GM23338 (cell line): Measurements from ENCODE around the gene SHROOM2. TPM values are rescaled to one million over a fixed set of nuclear protein-coding genes. Genes with fewer than 3 reads are reported as not detected.

ENCODE experiments used
- ATAC-seq: fragments of 200-7000 bp; cut with Tn5 transposase; 3 replicates; pipeline ENCODE4 v1.9.1; 2020
- DNase-seq: peaks from one replicate; pipeline ENCODE4 v3.0.0-alpha.2; 2015; ENCODE audit warnings: low spot score
- H2AFZ ChIP-seq: fragments of 200-600 bp; sonication (generic); 2 replicates; pipeline ENCODE4 v1.8.0; 2016; ENCODE audit warnings: antibody characterized with exemption, mild to moderate bottlenecking, moderate library complexity
- H3F3A ChIP-seq: fragments of 200-600 bp; sonication (generic); replicated peaks from 2 replicates; pipeline ENCODE4 v1.8.0; 2017; ENCODE audit warnings: antibody characterized with exemption, mixed run types, low read depth
- H3K27ac ChIP-seq: fragments of 200-600 bp; sonication (generic); 2 replicates; pipeline ENCODE4 v1.6.1; 2016; ENCODE audit warnings: low read depth
- H3K27me3 ChIP-seq: fragments of 200-600 bp; sonication (generic); 2 replicates; pipeline ENCODE4 v1.8.0; 2016; ENCODE audit warnings: mild to moderate bottlenecking, mixed run types, moderate library complexity; ENCODE audit not compliant: insufficient read depth
- H3K36me3 ChIP-seq: fragments of 200-600 bp; sonication (generic); 2 replicates; pipeline ENCODE4 v1.8.0; 2016; ENCODE audit warnings: mild to moderate bottlenecking; ENCODE audit not compliant: insufficient read depth
- H3K4me1 ChIP-seq: fragments of 200-600 bp; sonication (generic); 2 replicates; pipeline ENCODE4 v1.8.0; 2016; ENCODE audit warnings: mild to moderate bottlenecking, moderate library complexity; ENCODE audit not compliant: insufficient read depth
- H3K4me2 ChIP-seq: fragments of 200-600 bp; sonication (generic); 2 replicates; pipeline ENCODE4 v1.7.1; 2017; ENCODE audit warnings: mixed run types
- H3K4me3 ChIP-seq: fragments of 200-600 bp; sonication (generic); 2 replicates; pipeline ENCODE4 v1.6.1; 2016; ENCODE audit warnings: mixed run types
- H3K79me2 ChIP-seq: fragments of 200-600 bp; sonication (generic); replicated peaks from 2 replicates; pipeline ENCODE4 v1.8.0; 2017; ENCODE audit warnings: mild to moderate bottlenecking; ENCODE audit not compliant: insufficient read depth
- H3K9me2 ChIP-seq: fragments of 200-600 bp; sonication (generic); 2 replicates; pipeline ENCODE4 v1.8.0; 2017; ENCODE audit not compliant: insufficient read depth
- H4K20me1 ChIP-seq: fragments of 200-600 bp; sonication (generic); replicated peaks from 2 replicates; pipeline ENCODE4 v1.8.0; 2017; ENCODE audit warnings: mild to moderate bottlenecking; ENCODE audit not compliant: insufficient read depth
- H3K27ac Mint-ChIP-seq: 2 replicates; pipeline ENCODE4 v1.8.0; 2020; ENCODE audit warnings: inconsistent platforms, mild to moderate bottlenecking, moderate library complexity, mixed read lengths
- H3K27me3 Mint-ChIP-seq: 3 replicates; pipeline ENCODE4 v1.8.0; 2022; ENCODE audit warnings: low read depth, mild to moderate bottlenecking, moderate library complexity, mixed read lengths, inconsistent platforms; ENCODE audit not compliant: insufficient read depth, poor library complexity
- H3K36me3 Mint-ChIP-seq: 3 replicates; pipeline ENCODE4 v1.8.0; 2021; ENCODE audit warnings: low read depth, mild to moderate bottlenecking, inconsistent platforms, moderate library complexity, mixed read lengths
- H3K4me1 Mint-ChIP-seq: 3 replicates; pipeline ENCODE4 v1.8.0; 2020; ENCODE audit warnings: mild to moderate bottlenecking, inconsistent platforms, mixed read lengths
- H3K4me3 Mint-ChIP-seq: 3 replicates; pipeline ENCODE4 v1.8.0; 2021; ENCODE audit warnings: moderate library complexity, mild to moderate bottlenecking, inconsistent platforms, mixed read lengths
- H3K9me3 Mint-ChIP-seq: 3 replicates; pipeline ENCODE4 v1.8.0; 2020; ENCODE audit warnings: moderate library complexity, mild to moderate bottlenecking, inconsistent platforms, mixed read lengths
- CREB1 ChIP-seq: fragments of 250-450 bp; sonication (Bioruptor Pico); IDR thresholded peaks from 2 replicates; pipeline ENCODE4 v1.5.0; 2020; ENCODE audit warnings: low read depth, mild to moderate bottlenecking, moderate library complexity
- EZH2 ChIP-seq: fragments of 200-600 bp; sonication (generic); IDR thresholded peaks from one replicate; pipeline ENCODE4 v1.8.0; 2017; ENCODE audit warnings: antibody characterized with exemption, mild to moderate bottlenecking, low read depth; ENCODE audit not compliant: unreplicated experiment
- EZH2phosphoT487 ChIP-seq: fragments of 200-600 bp; sonication (generic); IDR thresholded peaks from one replicate; pipeline ENCODE4 v1.8.1; 2018; ENCODE audit warnings: antibody characterized with exemption; ENCODE audit not compliant: unreplicated experiment
- JUNB ChIP-seq: IDR thresholded peaks from one replicate; pipeline ENCODE4 v1.6.1; 2016; ENCODE audit warnings: antibody characterized with exemption; ENCODE audit not compliant: unreplicated experiment
- NANOG ChIP-seq: IDR thresholded peaks from 2 replicates; pipeline ENCODE4 v1.6.1; 2016; ENCODE audit warnings: antibody characterized with exemption, borderline replicate concordance
- POLR2AphosphoS5 ChIP-seq: IDR thresholded peaks from 2 replicates; pipeline ENCODE4 v1.6.1; 2016; ENCODE audit warnings: antibody characterized with exemption, low read depth
- STAT1 ChIP-seq: IDR thresholded peaks from one replicate; pipeline ENCODE4 v1.6.1; 2016; ENCODE audit warnings: antibody characterized with exemption; ENCODE audit not compliant: unreplicated experiment
- ZNF114 ChIP-seq: fragments of 250-450 bp; sonication (Bioruptor Pico); IDR thresholded peaks from 2 replicates; pipeline ENCODE4 v1.5.0; 2020; ENCODE audit warnings: mild to moderate bottlenecking, moderate library complexity
- ZNF331 ChIP-seq: fragments of 250-450 bp; sonication (Bioruptor Pico); IDR thresholded peaks from 2 replicates; pipeline ENCODE4 v1.5.0; 2020; ENCODE audit warnings: low read depth, mild to moderate bottlenecking, moderate library complexity
- polyA plus RNA-seq: library from polyadenylated mRNA; unstranded; fragments of >200 nt; fragmentation: Nextera tagmentation; extraction: Ambion mirVana; gene quantifications from 2 replicates; pipeline ENCODE4 v1.2.1, GENCODE V29; 2016
- total RNA-seq: library from RNA; depleted of rRNA; stranded (reverse); fragments of >200 nt; shearing (Covaris generic); gene quantifications from 2 replicates; pipeline ENCODE4 v1.2.3, GENCODE V29; 2014
- TF ChIP-seq, protein P1 (sequence below): fragments of 250-450 bp; sonication (Bioruptor Pico); IDR thresholded peaks from 2 replicates; pipeline ENCODE4 v1.5.0; 2020; ENCODE audit warnings: mild to moderate bottlenecking, moderate library complexity
- TF ChIP-seq, protein P2 (sequence below): IDR thresholded peaks from one replicate; pipeline ENCODE4 v1.6.1; 2018; ENCODE audit warnings: antibody characterized with exemption; ENCODE audit not compliant: unreplicated experiment
- TF ChIP-seq, protein P3 (sequence below), 2 experiments: fragments of 200-600 bp in 1 of 2; sonication (generic) in 1 of 2; conservative IDR thresholded peaks; 2 replicates each; pipeline versions ENCODE4 v1.5.1 to v1.6.1; 2016 to 2017; ENCODE audit warnings: antibody characterized with exemption in 2 of 2, low read depth in 2 of 2, mild to moderate bottlenecking in 2 of 2, moderate library complexity in 1 of 2
- TF ChIP-seq, protein P4 (sequence below): IDR thresholded peaks from 2 replicates; pipeline ENCODE4 v1.6.1; 2016; ENCODE audit warnings: antibody characterized with exemption

Gene SHROOM2
- total and polyA plus RNA-seq, 2 experiments from 2014 or later, result 3.5 to 15.8 TPM

DNA sequence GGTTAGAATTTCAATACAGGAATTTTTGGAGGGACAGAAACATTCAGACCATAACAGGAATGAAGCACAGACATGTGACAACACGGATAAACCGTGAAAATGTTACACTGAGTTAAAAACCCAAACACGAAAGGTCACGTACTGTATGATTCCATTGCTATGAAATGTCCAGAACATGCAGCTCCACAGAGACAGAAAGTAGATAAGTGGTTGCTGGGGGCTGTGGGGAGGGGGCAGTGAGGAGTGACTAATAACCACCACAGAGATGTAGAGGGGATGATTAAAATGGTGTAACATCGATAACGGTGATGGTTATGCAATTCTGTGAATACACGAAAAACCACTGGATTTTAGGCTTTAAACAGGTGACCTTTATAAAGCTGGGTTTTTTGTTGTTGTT, 28.9 kb upstream of the SHROOM2 start:
- ATAC-seq (no peak), DNase-seq (no peak)
- no peak overlapping the region for H3K27ac ChIP-seq
- H3F3A ChIP-seq, result no peaks in the 10 kb centered on the region
- no peaks in the 10 kb centered on the region for H3K9me2 ChIP-seq
- no peak overlapping the region for H3K4me2 ChIP-seq
- no peaks in the 10 kb centered on the region for H3K27me3 ChIP-seq
- H3K4me1 Mint-ChIP-seq, result peaks cover 4% of the 10 kb centered on the region; the same call in 2 of the 3 replicates
- peaks cover 4% of the 10 kb centered on the region for H3K27me3 Mint-ChIP-seq
- H3K4me3 ChIP-seq, result no peak overlapping the region
- no peak overlapping the region for H3K27ac Mint-ChIP-seq
- no peak overlapping the region for H2AFZ ChIP-seq
- no peak overlapping the region for H3K4me3 Mint-ChIP-seq
- no peaks in the 10 kb centered on the region for H3K36me3 ChIP-seq
- H4K20me1 ChIP-seq, result no peaks in the 10 kb centered on the region
- H3K79me2 ChIP-seq, result no peaks in the 10 kb centered on the region
- no peaks in the 10 kb centered on the region for H3K9me3 Mint-ChIP-seq
- peaks cover 6% of the 10 kb centered on the region for H3K36me3 Mint-ChIP-seq
- no peaks in the 10 kb centered on the region for H3K4me1 ChIP-seq
- TF ChIP-seq POLR2AphosphoS5 (no peak), EZH2phosphoT487 (no peak), NANOG (no peak), STAT1 (no peak), CREB1 (no peak), EZH2 (no peak), ZNF114 (CRISPR knock-in tag) (no peak), ZNF331 (CRISPR knock-in tag) (no peak), JUNB (no peak)
- TF ChIP-seq, protein P1, sequence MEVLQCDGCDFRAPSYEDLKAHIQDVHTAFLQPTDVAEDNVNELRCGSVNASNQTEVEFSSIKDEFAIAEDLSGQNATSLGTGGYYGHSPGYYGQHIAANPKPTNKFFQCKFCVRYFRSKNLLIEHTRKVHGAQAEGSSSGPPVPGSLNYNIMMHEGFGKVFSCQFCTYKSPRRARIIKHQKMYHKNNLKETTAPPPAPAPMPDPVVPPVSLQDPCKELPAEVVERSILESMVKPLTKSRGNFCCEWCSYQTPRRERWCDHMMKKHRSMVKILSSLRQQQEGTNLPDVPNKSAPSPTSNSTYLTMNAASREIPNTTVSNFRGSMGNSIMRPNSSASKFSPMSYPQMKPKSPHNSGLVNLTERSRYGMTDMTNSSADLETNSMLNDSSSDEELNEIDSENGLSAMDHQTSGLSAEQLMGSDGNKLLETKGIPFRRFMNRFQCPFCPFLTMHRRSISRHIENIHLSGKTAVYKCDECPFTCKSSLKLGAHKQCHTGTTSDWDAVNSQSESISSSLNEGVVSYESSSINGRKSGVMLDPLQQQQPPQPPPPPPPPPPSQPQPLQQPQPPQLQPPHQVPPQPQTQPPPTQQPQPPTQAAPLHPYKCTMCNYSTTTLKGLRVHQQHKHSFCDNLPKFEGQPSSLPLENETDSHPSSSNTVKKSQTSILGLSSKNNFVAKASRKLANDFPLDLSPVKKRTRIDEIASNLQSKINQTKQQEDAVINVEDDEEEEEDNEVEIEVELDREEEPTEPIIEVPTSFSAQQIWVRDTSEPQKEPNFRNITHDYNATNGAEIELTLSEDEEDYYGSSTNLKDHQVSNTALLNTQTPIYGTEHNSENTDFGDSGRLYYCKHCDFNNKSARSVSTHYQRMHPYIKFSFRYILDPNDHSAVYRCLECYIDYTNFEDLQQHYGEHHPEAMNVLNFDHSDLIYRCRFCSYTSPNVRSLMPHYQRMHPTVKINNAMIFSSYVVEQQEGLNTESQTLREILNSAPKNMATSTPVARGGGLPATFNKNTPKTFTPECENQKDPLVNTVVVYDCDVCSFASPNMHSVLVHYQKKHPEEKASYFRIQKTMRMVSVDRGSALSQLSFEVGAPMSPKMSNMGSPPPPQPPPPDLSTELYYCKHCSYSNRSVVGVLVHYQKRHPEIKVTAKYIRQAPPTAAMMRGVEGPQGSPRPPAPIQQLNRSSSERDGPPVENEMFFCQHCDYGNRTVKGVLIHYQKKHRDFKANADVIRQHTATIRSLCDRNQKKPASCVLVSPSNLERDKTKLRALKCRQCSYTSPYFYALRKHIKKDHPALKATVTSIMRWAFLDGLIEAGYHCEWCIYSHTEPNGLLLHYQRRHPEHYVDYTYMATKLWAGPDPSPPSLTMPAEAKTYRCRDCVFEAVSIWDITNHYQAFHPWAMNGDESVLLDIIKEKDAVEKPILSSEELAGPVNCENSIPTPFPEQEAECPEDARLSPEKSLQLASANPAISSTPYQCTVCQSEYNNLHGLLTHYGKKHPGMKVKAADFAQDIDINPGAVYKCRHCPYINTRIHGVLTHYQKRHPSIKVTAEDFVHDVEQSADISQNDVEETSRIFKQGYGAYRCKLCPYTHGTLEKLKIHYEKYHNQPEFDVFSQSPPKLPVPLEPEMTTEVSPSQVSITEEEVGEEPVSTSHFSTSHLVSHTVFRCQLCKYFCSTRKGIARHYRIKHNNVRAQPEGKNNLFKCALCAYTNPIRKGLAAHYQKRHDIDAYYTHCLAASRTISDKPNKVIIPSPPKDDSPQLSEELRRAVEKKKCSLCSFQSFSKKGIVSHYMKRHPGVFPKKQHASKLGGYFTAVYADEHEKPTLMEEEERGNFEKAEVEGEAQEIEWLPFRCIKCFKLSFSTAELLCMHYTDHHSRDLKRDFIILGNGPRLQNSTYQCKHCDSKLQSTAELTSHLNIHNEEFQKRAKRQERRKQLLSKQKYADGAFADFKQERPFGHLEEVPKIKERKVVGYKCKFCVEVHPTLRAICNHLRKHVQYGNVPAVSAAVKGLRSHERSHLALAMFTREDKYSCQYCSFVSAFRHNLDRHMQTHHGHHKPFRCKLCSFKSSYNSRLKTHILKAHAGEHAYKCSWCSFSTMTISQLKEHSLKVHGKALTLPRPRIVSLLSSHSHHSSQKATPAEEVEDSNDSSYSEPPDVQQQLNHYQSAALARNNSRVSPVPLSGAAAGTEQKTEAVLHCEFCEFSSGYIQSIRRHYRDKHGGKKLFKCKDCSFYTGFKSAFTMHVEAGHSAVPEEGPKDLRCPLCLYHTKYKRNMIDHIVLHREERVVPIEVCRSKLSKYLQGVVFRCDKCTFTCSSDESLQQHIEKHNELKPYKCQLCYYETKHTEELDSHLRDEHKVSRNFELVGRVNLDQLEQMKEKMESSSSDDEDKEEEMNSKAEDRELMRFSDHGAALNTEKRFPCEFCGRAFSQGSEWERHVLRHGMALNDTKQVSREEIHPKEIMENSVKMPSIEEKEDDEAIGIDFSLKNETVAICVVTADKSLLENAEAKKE (CRISPR knock-in tag), result no peak
- TF ChIP-seq, protein P2, sequence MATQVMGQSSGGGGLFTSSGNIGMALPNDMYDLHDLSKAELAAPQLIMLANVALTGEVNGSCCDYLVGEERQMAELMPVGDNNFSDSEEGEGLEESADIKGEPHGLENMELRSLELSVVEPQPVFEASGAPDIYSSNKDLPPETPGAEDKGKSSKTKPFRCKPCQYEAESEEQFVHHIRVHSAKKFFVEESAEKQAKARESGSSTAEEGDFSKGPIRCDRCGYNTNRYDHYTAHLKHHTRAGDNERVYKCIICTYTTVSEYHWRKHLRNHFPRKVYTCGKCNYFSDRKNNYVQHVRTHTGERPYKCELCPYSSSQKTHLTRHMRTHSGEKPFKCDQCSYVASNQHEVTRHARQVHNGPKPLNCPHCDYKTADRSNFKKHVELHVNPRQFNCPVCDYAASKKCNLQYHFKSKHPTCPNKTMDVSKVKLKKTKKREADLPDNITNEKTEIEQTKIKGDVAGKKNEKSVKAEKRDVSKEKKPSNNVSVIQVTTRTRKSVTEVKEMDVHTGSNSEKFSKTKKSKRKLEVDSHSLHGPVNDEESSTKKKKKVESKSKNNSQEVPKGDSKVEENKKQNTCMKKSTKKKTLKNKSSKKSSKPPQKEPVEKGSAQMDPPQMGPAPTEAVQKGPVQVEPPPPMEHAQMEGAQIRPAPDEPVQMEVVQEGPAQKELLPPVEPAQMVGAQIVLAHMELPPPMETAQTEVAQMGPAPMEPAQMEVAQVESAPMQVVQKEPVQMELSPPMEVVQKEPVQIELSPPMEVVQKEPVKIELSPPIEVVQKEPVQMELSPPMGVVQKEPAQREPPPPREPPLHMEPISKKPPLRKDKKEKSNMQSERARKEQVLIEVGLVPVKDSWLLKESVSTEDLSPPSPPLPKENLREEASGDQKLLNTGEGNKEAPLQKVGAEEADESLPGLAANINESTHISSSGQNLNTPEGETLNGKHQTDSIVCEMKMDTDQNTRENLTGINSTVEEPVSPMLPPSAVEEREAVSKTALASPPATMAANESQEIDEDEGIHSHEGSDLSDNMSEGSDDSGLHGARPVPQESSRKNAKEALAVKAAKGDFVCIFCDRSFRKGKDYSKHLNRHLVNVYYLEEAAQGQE, result no peak
- TF ChIP-seq, protein P3, sequence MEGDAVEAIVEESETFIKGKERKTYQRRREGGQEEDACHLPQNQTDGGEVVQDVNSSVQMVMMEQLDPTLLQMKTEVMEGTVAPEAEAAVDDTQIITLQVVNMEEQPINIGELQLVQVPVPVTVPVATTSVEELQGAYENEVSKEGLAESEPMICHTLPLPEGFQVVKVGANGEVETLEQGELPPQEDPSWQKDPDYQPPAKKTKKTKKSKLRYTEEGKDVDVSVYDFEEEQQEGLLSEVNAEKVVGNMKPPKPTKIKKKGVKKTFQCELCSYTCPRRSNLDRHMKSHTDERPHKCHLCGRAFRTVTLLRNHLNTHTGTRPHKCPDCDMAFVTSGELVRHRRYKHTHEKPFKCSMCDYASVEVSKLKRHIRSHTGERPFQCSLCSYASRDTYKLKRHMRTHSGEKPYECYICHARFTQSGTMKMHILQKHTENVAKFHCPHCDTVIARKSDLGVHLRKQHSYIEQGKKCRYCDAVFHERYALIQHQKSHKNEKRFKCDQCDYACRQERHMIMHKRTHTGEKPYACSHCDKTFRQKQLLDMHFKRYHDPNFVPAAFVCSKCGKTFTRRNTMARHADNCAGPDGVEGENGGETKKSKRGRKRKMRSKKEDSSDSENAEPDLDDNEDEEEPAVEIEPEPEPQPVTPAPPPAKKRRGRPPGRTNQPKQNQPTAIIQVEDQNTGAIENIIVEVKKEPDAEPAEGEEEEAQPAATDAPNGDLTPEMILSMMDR (conservative IDR thresholded peaks at IDR 0.05; ENCODE audit: low read depth in 2 of 2), result no peak
- TF ChIP-seq, protein P4, sequence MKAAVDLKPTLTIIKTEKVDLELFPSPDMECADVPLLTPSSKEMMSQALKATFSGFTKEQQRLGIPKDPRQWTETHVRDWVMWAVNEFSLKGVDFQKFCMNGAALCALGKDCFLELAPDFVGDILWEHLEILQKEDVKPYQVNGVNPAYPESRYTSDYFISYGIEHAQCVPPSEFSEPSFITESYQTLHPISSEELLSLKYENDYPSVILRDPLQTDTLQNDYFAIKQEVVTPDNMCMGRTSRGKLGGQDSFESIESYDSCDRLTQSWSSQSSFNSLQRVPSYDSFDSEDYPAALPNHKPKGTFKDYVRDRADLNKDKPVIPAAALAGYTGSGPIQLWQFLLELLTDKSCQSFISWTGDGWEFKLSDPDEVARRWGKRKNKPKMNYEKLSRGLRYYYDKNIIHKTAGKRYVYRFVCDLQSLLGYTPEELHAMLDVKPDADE, result no peak
